H1 (cell line): Measurements from ENCODE around the gene CDCP1. TPM values are rescaled to one million over a fixed set of nuclear protein-coding genes. Genes with fewer than 3 reads are reported as not detected.

Experiments
- CTCF ChIA-PET: fragments of 300-600 bp; sonication (Branson Sonifier 250); formaldehyde crosslinking; loops from one replicate; lab custom pipeline; 2021; ENCODE audit not compliant: partially characterized antibody; lab: Charles Lee
- POLR2A ChIA-PET: fragments of 300-600 bp; sonication (Branson Sonifier 250); formaldehyde crosslinking; loops from one replicate; lab custom pipeline; 2021; ENCODE audit warnings: inconsistent platforms; ENCODE audit not compliant: partially characterized antibody; lab: Charles Lee
- DNase-seq, 2 experiments: peaks; one replicate each; pipeline versions ENCODE4 v3.0.0 to v3.0.0-alpha.2; 2010 to 2022; ENCODE audit warnings: low spot score in 2 of 2, low read depth in 1 of 2, mixed read lengths in 1 of 2
- FAIRE-seq: peaks from 2 replicates; lab custom pipeline; 2011; peaks lifted over from hg19 to GRCh38; lab: Jason Lieb, UNC
- H2AFZ ChIP-seq: 2 replicates; pipeline ENCODE4 v1.8.1; 2012; ENCODE audit warnings: low read length, inconsistent platforms
- H2AK5ac ChIP-seq: 2 replicates; pipeline ENCODE4 v1.6.1; 2013; ENCODE audit warnings: low read depth, low read length
- H2BK120ac ChIP-seq: replicated peaks from 2 replicates; pipeline ENCODE3; 2013; ENCODE audit warnings: low read depth, low read length, inconsistent platforms
- H2BK12ac ChIP-seq: 2 replicates; pipeline ENCODE4 v1.6.1; 2013; ENCODE audit warnings: low read depth, low read length
- H2BK15ac ChIP-seq: 2 replicates; pipeline ENCODE4 v1.6.1; 2013; ENCODE audit warnings: low read length
- H2BK20ac ChIP-seq: 2 replicates; pipeline ENCODE4 v1.6.1; 2013; ENCODE audit warnings: low read length
- H2BK5ac ChIP-seq: 2 replicates; pipeline ENCODE4 v1.6.1; 2013; ENCODE audit warnings: low read depth, low read length
- H3K14ac ChIP-seq: 2 replicates; pipeline ENCODE4 v1.6.1; 2013; ENCODE audit warnings: inconsistent platforms; ENCODE audit not compliant: insufficient read length
- H3K18ac ChIP-seq: 2 replicates; pipeline ENCODE4 v1.6.1; 2013; ENCODE audit warnings: low read length; ENCODE audit errors: extremely low read depth
- H3K23ac ChIP-seq: 2 replicates; pipeline ENCODE4 v1.6.1; 2013; ENCODE audit warnings: inconsistent platforms; ENCODE audit not compliant: insufficient read length
- H3K23me2 ChIP-seq: 2 replicates; pipeline ENCODE4 v1.6.1; 2013; ENCODE audit warnings: low read depth, low read length
- H3K27ac ChIP-seq: 2 replicates; pipeline ENCODE4 v1.6.1; 2011; ENCODE audit warnings: low read depth, low read length, inconsistent platforms
- H3K27me3 ChIP-seq, 4 experiments: replicated peaks in 1 of 4; 1 replicate in 1 of 4; 2 replicates in 3 of 4; pipeline versions ENCODE4 v1.6.1 to v1.8.1; 2011 to 2013; ENCODE audit warnings: low read length in 3 of 4, mild to moderate bottlenecking in 3 of 4, inconsistent platforms in 2 of 4, mixed read lengths in 2 of 4, moderate library complexity in 1 of 4; ENCODE audit not compliant: control insufficient read depth in 3 of 4, insufficient read depth in 3 of 4; ENCODE audit errors: extremely low read depth in 1 of 4
- H3K36me3 ChIP-seq, 4 experiments: 2 replicates each; pipeline versions ENCODE4 v1.6.1 to v1.8.1; 2011 to 2013; ENCODE audit warnings: mild to moderate bottlenecking in 4 of 4, low read length in 3 of 4, moderate library complexity in 2 of 4, control low read depth in 1 of 4, inconsistent platforms in 1 of 4; ENCODE audit not compliant: insufficient read depth in 4 of 4, control insufficient read depth in 2 of 4
- H3K4ac ChIP-seq: replicated peaks from 2 replicates; pipeline ENCODE3; 2013; ENCODE audit warnings: low read length, low read depth, mixed read lengths, inconsistent platforms; ENCODE audit not compliant: insufficient read length
- H3K4me1 ChIP-seq, 4 experiments: replicated peaks in 1 of 4; 1 replicate in 1 of 4; 2 replicates in 3 of 4; pipeline versions ENCODE4 v1.6.1 to v1.8.1; 2011 to 2013; ENCODE audit warnings: low read length in 3 of 4, inconsistent platforms in 2 of 4, mixed read lengths in 1 of 4; ENCODE audit not compliant: insufficient read depth in 4 of 4, control insufficient read depth in 3 of 4
- H3K4me2 ChIP-seq, 2 experiments: 2 replicates each; pipeline versions ENCODE4 v1.6.1 to v1.8.1; 2011 to 2013; ENCODE audit warnings: low read depth in 2 of 2, low read length in 2 of 2, control low read depth in 1 of 2, inconsistent platforms in 1 of 2, mild to moderate bottlenecking in 1 of 2; ENCODE audit not compliant: insufficient read depth in 1 of 2
- H3K4me3 ChIP-seq, 4 experiments: fragments of 200-600, 300-600 bp in 1 of 4; sonication (generic), shearing (Covaris generic), sonication (Bioruptor Twin) in 1 of 4; 2 replicates each; pipeline versions ENCODE4 v1.5.1 to v1.8.1; 2011 to 2016; ENCODE audit warnings: low read length in 4 of 4, low read depth in 3 of 4, control low read depth in 2 of 4, inconsistent platforms in 2 of 4, mild to moderate bottlenecking in 2 of 4, mixed read lengths in 1 of 4, moderate library complexity in 1 of 4; ENCODE audit not compliant: insufficient read depth in 2 of 4; ENCODE audit errors: extremely low read depth in 1 of 4
- H3K56ac ChIP-seq: replicated peaks from 2 replicates; pipeline ENCODE3; 2013; ENCODE audit warnings: low read depth, mild to moderate bottlenecking, mixed read lengths, low read length, inconsistent platforms; ENCODE audit not compliant: insufficient read length
- H3K79me1 ChIP-seq: 2 replicates; pipeline ENCODE4 v1.6.1; 2013; ENCODE audit warnings: low read depth, low read length, control low read depth
- H3K79me2 ChIP-seq, 2 experiments: 2 replicates each; pipeline versions ENCODE4 v1.6.1 to v1.8.1; 2012 to 2013; ENCODE audit warnings: low read length in 2 of 2, mild to moderate bottlenecking in 2 of 2, inconsistent platforms in 1 of 2; ENCODE audit not compliant: insufficient read depth in 2 of 2, control insufficient read depth in 1 of 2
- H3K9ac ChIP-seq, 4 experiments: replicated peaks in 1 of 4; 1 replicate in 1 of 4; 2 replicates in 3 of 4; pipeline versions ENCODE4 v1.6.1 to v1.8.1; 2011 to 2013; ENCODE audit warnings: low read depth in 3 of 4, low read length in 3 of 4, control low read depth in 2 of 4, mild to moderate bottlenecking in 2 of 4, moderate library complexity in 2 of 4, inconsistent platforms in 1 of 4; ENCODE audit errors: extremely low read depth in 1 of 4
- H3K9me3 ChIP-seq, 2 experiments: 2 replicates each; pipeline versions ENCODE4 v1.6.1 to v1.8.1; 2012 to 2013; ENCODE audit warnings: mild to moderate bottlenecking in 2 of 2, moderate library complexity in 2 of 2, control low read depth in 1 of 2, inconsistent platforms in 1 of 2, low read depth in 1 of 2, low read length in 1 of 2, mixed read lengths in 1 of 2; ENCODE audit not compliant: insufficient read depth in 2 of 2
- H4K20me1 ChIP-seq, 2 experiments: replicated peaks in 1 of 2; 2 replicates each; pipeline versions ENCODE3 to v1.8.1; 2011 to 2013; ENCODE audit warnings: inconsistent platforms in 2 of 2, low read length in 2 of 2, mild to moderate bottlenecking in 1 of 2; ENCODE audit not compliant: insufficient read depth in 2 of 2, control insufficient read depth in 1 of 2
- H4K5ac ChIP-seq: 2 replicates; pipeline ENCODE4 v1.6.1; 2013; ENCODE audit warnings: low read length, low read depth, mixed read lengths, inconsistent platforms; ENCODE audit not compliant: insufficient read length
- H4K8ac ChIP-seq: 2 replicates; pipeline ENCODE4 v1.8.0; 2013; ENCODE audit warnings: mild to moderate bottlenecking, moderate library complexity, low read length, inconsistent platforms; ENCODE audit not compliant: insufficient read depth; ENCODE audit errors: extremely low read depth
- H4K91ac ChIP-seq: replicated peaks from 2 replicates; pipeline ENCODE3; 2013; ENCODE audit warnings: low read length, mixed read lengths, inconsistent platforms; ENCODE audit not compliant: insufficient read length
- CBX8 ChIP-seq: fragments of 300-800, 300-1000 bp; sonication (generic); IDR thresholded peaks from 2 replicates; pipeline ENCODE4 v1.7.1; 2016; ENCODE audit warnings: low read depth, low read length, borderline replicate concordance
- CEBPB ChIP-seq: IDR thresholded peaks from 2 replicates; pipeline ENCODE4 v1.6.1; 2012; ENCODE audit warnings: low read depth, low read length
- JUND ChIP-seq: IDR thresholded peaks from 2 replicates; pipeline ENCODE4 v1.6.1; 2011; ENCODE audit warnings: mild to moderate bottlenecking, improper control_type of control experiment, low read length
- NRF1 ChIP-seq: IDR thresholded peaks from 2 replicates; pipeline ENCODE4 v1.6.1; 2011; ENCODE audit warnings: mild to moderate bottlenecking, low read depth, low read length, improper control_type of control experiment
- ZNF274 ChIP-seq: IDR thresholded peaks from 2 replicates; pipeline ENCODE4 v1.7.0; 2012; ENCODE audit warnings: low read length, borderline replicate concordance; ENCODE audit errors: extremely low read depth
- WGBS, 2 experiments: shearing (Covaris generic) in 1 of 2; methylation state at CpG; one replicate each; pipeline versions ENCODE4 v1.1.6 to v1.1.7; 2013 to 2015; ENCODE audit warnings: low lambda C conversion rate in 2 of 2, mixed read lengths in 2 of 2, inconsistent platforms in 1 of 2, low coverage in 1 of 2, missing lambda C conversion rate in 1 of 2; ENCODE audit not compliant: insufficient replicate concordance in 2 of 2, insufficient coverage in 1 of 2, insufficient read length in 1 of 2; ENCODE audit errors: extremely low coverage in 1 of 2, missing lambda C conversion rate in 1 of 2; 5-methylcytosine and 5-hydroxymethylcytosine counted together
- polyA plus RNA-seq, 7 experiments: library from polyadenylated mRNA; depleted of rRNA in 3 of 7; stranded (reverse) in 5 of 7; unstranded in 2 of 7; fragments of >200 nt in 5 of 7; fragments of 200-250 nt in 2 of 7; gene quantifications; 1 replicate in 5 of 7; 2 replicates in 1 of 7; 4 replicates in 1 of 7; pipeline versions ENCODE4 v1.2.1 to v1.2.3, GENCODE V29; 2011 to 2013; ENCODE audit warnings: missing spikeins in 2 of 7, mixed read lengths in 2 of 7
- total RNA-seq: library from RNA; stranded (reverse); fragmentation: NEBNext Ultra II Directional; extraction: Animal tissue kit (Norgen Biotek cat#: 25700); gene quantifications from 2 replicates; pipeline ENCODE4 v1.2.1, GENCODE V29; 2021

The CDCP1 gene
- total and polyA plus RNA-seq, 2 of the 8 experiments (the other 6 are each of a cell fraction or from before 2014, with no cell fraction given) = 10.0 to 23.3 TPM

DNA sequence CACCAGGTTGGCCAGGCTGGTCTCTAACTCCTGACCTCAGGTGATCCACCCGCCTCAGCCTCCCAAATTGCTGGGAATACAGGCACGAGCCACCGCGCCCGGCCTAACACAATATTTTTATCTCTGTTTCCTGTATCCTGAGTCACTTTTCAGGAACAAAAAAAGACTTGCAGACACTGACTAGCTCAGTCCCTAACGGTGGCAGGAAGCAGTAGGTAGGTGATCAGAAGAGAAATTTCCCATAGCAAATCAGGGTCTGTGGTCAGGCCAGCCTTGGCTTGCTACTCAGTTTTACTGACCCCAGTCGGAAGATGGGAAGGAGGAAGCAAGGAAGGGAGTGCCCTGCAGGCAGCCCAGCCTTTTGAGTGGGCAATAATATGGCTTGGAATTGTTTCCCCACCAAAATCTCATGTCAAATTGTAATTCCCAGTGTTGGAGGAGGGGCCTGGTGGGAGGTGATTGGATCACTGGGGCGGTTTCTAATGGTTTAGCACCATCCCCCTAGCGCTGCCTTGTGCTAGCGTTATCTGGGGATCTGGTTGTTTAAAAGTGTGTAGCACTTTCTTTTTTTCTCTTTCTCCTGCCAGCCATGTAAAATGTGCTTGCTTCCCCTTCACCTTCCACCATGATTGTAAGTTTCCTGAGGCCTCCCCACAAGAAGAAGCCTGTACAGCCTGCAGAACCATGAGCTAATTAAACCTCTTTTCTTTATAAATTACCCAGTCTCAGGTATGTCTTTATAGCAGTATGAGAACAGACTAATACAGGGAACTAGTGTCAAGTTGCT, 19.5 kb upstream of the CDCP1 start:
- Histone ChIP-seq H3K79me2 (no peaks in the 10 kb centered on the region), H2BK20ac (no peak overlapping the region), H2AK5ac (no peak overlapping the region), H2AFZ (no peak overlapping the region), H3K14ac (no peak overlapping the region), H2BK120ac (no peak overlapping the region), H3K27ac (no peak overlapping the region), H4K20me1 (no peaks in the 10 kb centered on the region), H3K4me2 (no peak overlapping the region), H3K18ac (no peak overlapping the region), H3K4me3 (no peak overlapping the region), H4K5ac (no peak overlapping the region), H3K9ac (no peak overlapping the region), H3K23me2 (no peaks in the 10 kb centered on the region), H3K4ac (no peak overlapping the region), H2BK12ac (no peak overlapping the region), H3K23ac (no peak overlapping the region), H3K79me1 (no peaks in the 10 kb centered on the region), H3K4me1 (peaks cover 1 to 9% (median 5%) of the 10 kb centered on the region in 4 experiments; a peak in 6 of 7 replicates), H4K8ac (no peak overlapping the region), H2BK5ac (no peak overlapping the region), H3K27me3 (peaks cover 0 to 6% (median 0%) of the 10 kb centered on the region in 4 experiments; a peak in 2 of 7 replicates), H4K91ac (no peak overlapping the region), H3K56ac (no peak overlapping the region), H3K36me3 (no peaks in the 10 kb centered on the region), H2BK15ac (no peak overlapping the region), H3K9me3 (no peaks in the 10 kb centered on the region)
- DNase-seq (no peak), FAIRE-seq (no peak)
- CTCF ChIA-PET = no interaction called here
- POLR2A ChIA-PET = no interaction called here
- 88% methylated on average over 10 of the region's 10 CpGs; no CpG with 5 or more reads in 1 of the 2 experiments for WGBS, 2 experiments
- TF ChIP-seq CBX8 = no peak
- no peak for TF ChIP-seq ZNF274
- no peak for TF ChIP-seq CEBPB
- no peak for TF ChIP-seq NRF1
- TF ChIP-seq JUND = no peak
